ENCODE results near the gene DDX49. TPM values are rescaled to one million over a fixed set of nuclear protein-coding genes. Genes with fewer than 3 reads are reported as not detected.
A peak's percentile ranks its signal among the peaks of the same experiment; 100 is the strongest.

DDX49 gene
- 93.2 and 94.9 TPM in 2 replicates for total RNA-seq

- H3K36me3 Mint-ChIP-seq (ENCODE audit: low read depth) = peaks cover 53% of the 10 kb centered on the region
- H3K9me3 Mint-ChIP-seq = no peaks in the 10 kb centered on the region
- H3K4me1 Mint-ChIP-seq = peaks cover 29% of the 10 kb centered on the region
- DNase-seq = peak; percentile 99
- peak within 1 kb of the TSS; percentile 96 for H3K4me3 Mint-ChIP-seq
- intact Hi-C loops (cut with micrococcal nuclease) = loop anchor here (1.0 to 5.0 kb wide), 8 partner anchors 13 to 375 kb away; partner anchors contain the start of genes BORCS8, KXD1, RFXANK and UBA52
- H3K27me3 Mint-ChIP-seq = no peaks in the 10 kb centered on the region
- H3K27ac Mint-ChIP-seq = peak within 1 kb of the TSS; percentile 92
Observed at GRCh38 chr19:18919086-18919899, at the start of gene DDX49, which contains the start of gene COPE. Gene DDX49, plus strand, starts transcription at chr19:18919715. Its CDS starts 27 bp downstream, at chr19:18919742. Gene COPE, minus strand, starts transcription at chr19:18919387. Its CDS starts 39 bp downstream, at chr19:18919348.

GRCh38 chr19:18869781-18870530 lies 49.6 kb upstream of the DDX49 start:
- intact Hi-C loops (cut with micrococcal nuclease) = loop anchor here (10.0 kb wide), 1 partner anchor 85 kb away; no protein-coding TSS in a partner anchor
- Mint-ChIP-seq H3K4me1 (peaks cover 5% of the 10 kb centered on the region), H3K9me3 (no peaks in the 10 kb centered on the region), H3K36me3 (ENCODE audit: low read depth) (peaks cover 17% of the 10 kb centered on the region), H3K4me3 (no peak overlapping the region), H3K27me3 (peaks cover 7% of the 10 kb centered on the region), H3K27ac (no peak overlapping the region)
- DNase-seq = no peak

GRCh38 chr19:18870531-18871172 lies 48.9 kb upstream of the DDX49 start:
- Mint-ChIP-seq H3K4me1 (peaks cover 5% of the 10 kb centered on the region), H3K27ac (no peak overlapping the region), H3K9me3 (no peaks in the 10 kb centered on the region), H3K27me3 (peaks cover 7% of the 10 kb centered on the region), H3K36me3 (ENCODE audit: low read depth) (peaks cover 17% of the 10 kb centered on the region), H3K4me3 (no peak overlapping the region)
- no peak for DNase-seq
- intact Hi-C loops (cut with micrococcal nuclease) = no loop called here

- H3K36me3 Mint-ChIP-seq (ENCODE audit: low read depth) = peaks cover 12% of the 10 kb centered on the region
- no peak overlapping the region for H3K27ac Mint-ChIP-seq
- H3K9me3 Mint-ChIP-seq = no peaks in the 10 kb centered on the region
- DNase-seq = no peak
- H3K27me3 Mint-ChIP-seq = peaks cover 7% of the 10 kb centered on the region
- intact Hi-C loops (cut with micrococcal nuclease) = no loop called here
- peaks cover 5% of the 10 kb centered on the region for H3K4me1 Mint-ChIP-seq
- no peak overlapping the region for H3K4me3 Mint-ChIP-seq
Observed at GRCh38 chr19:18871543-18871942, 48.0 kb upstream of the DDX49 start.

GRCh38 chr19:18875726-18876125 lies 43.8 kb upstream of the DDX49 start:
- H3K4me1 Mint-ChIP-seq = peaks cover 5% of the 10 kb centered on the region
- intact Hi-C loops (cut with micrococcal nuclease) = no loop called here
- no peak overlapping the region for H3K27ac Mint-ChIP-seq

GRCh38 chr19:18876865-18877264 lies 42.6 kb upstream of the DDX49 start:
- no peak overlapping the region for H3K4me3 Mint-ChIP-seq
- no peaks in the 10 kb centered on the region for H3K36me3 Mint-ChIP-seq (ENCODE audit: low read depth)
- no peak for DNase-seq
- H3K27ac Mint-ChIP-seq = no peak overlapping the region
- H3K4me1 Mint-ChIP-seq = no peaks in the 10 kb centered on the region
- intact Hi-C loops (cut with micrococcal nuclease) = no loop called here
- H3K27me3 Mint-ChIP-seq = peaks cover under 1% of the 10 kb centered on the region
- H3K9me3 Mint-ChIP-seq = no peaks in the 10 kb centered on the region

More at GRCh38 chr19:18875726-18876125, 43.8 kb upstream of the DDX49 start:
- DNase-seq = no peak
- H3K27me3 Mint-ChIP-seq = peaks cover 7% of the 10 kb centered on the region
- H3K36me3 Mint-ChIP-seq (ENCODE audit: low read depth) = no peaks in the 10 kb centered on the region
- no peak overlapping the region for H3K4me3 Mint-ChIP-seq
- no peaks in the 10 kb centered on the region for H3K9me3 Mint-ChIP-seq

GRCh38 chr19:18878058-18878797 lies 41.3 kb upstream of the DDX49 start:
- DNase-seq = no peak
- Mint-ChIP-seq H3K36me3 (ENCODE audit: low read depth) (no peaks in the 10 kb centered on the region), H3K4me1 (no peaks in the 10 kb centered on the region), H3K4me3 (no peak overlapping the region), H3K27ac (no peak overlapping the region), H3K9me3 (no peaks in the 10 kb centered on the region), H3K27me3 (no peaks in the 10 kb centered on the region)
- intact Hi-C loops (cut with micrococcal nuclease) = no loop called here

GRCh38 chr19:18878858-18879578 lies 40.5 kb upstream of the DDX49 start:
- Mint-ChIP-seq H3K4me3 (no peak overlapping the region), H3K36me3 (ENCODE audit: low read depth) (no peaks in the 10 kb centered on the region), H3K27me3 (no peaks in the 10 kb centered on the region), H3K4me1 (no peaks in the 10 kb centered on the region), H3K9me3 (no peaks in the 10 kb centered on the region), H3K27ac (no peak overlapping the region)
- intact Hi-C loops (cut with micrococcal nuclease) = no loop called here
- no peak for DNase-seq

- Mint-ChIP-seq H3K36me3 (ENCODE audit: low read depth) (no peaks in the 10 kb centered on the region), H3K27me3 (no peaks in the 10 kb centered on the region), H3K4me1 (no peaks in the 10 kb centered on the region), H3K9me3 (no peaks in the 10 kb centered on the region), H3K4me3 (no peak overlapping the region), H3K27ac (no peak overlapping the region)
- peak; percentile 76 for DNase-seq
- intact Hi-C loops (cut with micrococcal nuclease) = no loop called here
Observed at GRCh38 chr19:18879579-18880373, 39.7 kb upstream of the DDX49 start.

- Mint-ChIP-seq H3K36me3 (ENCODE audit: low read depth) (no peaks in the 10 kb centered on the region), H3K27ac (no peak overlapping the region), H3K9me3 (no peaks in the 10 kb centered on the region), H3K27me3 (no peaks in the 10 kb centered on the region), H3K4me1 (no peaks in the 10 kb centered on the region), H3K4me3 (no peak overlapping the region)
- DNase-seq = no peak
- intact Hi-C loops (cut with micrococcal nuclease) = no loop called here
Observed at GRCh38 chr19:18881491-18881890, 38.0 kb upstream of the DDX49 start.

GRCh38 chr19:18883526-18884304 lies 35.8 kb upstream of the DDX49 start:
- Mint-ChIP-seq H3K4me3 (no peak overlapping the region), H3K36me3 (ENCODE audit: low read depth) (no peaks in the 10 kb centered on the region), H3K4me1 (no peaks in the 10 kb centered on the region), H3K27ac (no peak overlapping the region), H3K27me3 (no peaks in the 10 kb centered on the region), H3K9me3 (no peaks in the 10 kb centered on the region)
- no peak for DNase-seq
- intact Hi-C loops (cut with micrococcal nuclease) = no loop called here

- Mint-ChIP-seq H3K4me1 (no peaks in the 10 kb centered on the region), H3K9me3 (no peaks in the 10 kb centered on the region), H3K4me3 (no peak overlapping the region), H3K36me3 (ENCODE audit: low read depth) (no peaks in the 10 kb centered on the region), H3K27me3 (peaks cover 4% of the 10 kb centered on the region), H3K27ac (no peak overlapping the region)
- intact Hi-C loops (cut with micrococcal nuclease) = no loop called here
- no peak for DNase-seq
Observed at GRCh38 chr19:18886972-18887371, 32.5 kb upstream of the DDX49 start.
